GM19455 (cell line): ENCODE data around the gene MTARC1.

Source experiments
- ATAC-seq: cut with Tn5 transposase; IDR thresholded peaks from one replicate; pipeline ENCODE4 v1.9.1; 2021; ENCODE audit not compliant: unreplicated experiment

MTARC1 gene

GRCh38 chr1:220786337-220787068, at the start of gene MTARC1:
TSS of gene MTARC1 (plus strand) at chr1:220786913. CDS start at chr1:220786945, 32 bp downstream.
- peak; percentile 66 for ATAC-seq

- ATAC-seq, result no peak
Measured at GRCh38 chr1:220741349-220741748, 45.4 kb upstream of the MTARC1 start.

GRCh38 chr1:220741825-220742224, 44.9 kb upstream of the MTARC1 start:
- ATAC-seq, result no peak

- ATAC-seq, result no peak
Measured at GRCh38 chr1:220742520-220742919, 44.2 kb upstream of the MTARC1 start.

- no peak for ATAC-seq
Measured at GRCh38 chr1:220746851-220747250, 39.9 kb upstream of the MTARC1 start.

GRCh38 chr1:220747437-220748088, 39.1 kb upstream of the MTARC1 start:
- ATAC-seq, result peak; percentile 30

DNA sequence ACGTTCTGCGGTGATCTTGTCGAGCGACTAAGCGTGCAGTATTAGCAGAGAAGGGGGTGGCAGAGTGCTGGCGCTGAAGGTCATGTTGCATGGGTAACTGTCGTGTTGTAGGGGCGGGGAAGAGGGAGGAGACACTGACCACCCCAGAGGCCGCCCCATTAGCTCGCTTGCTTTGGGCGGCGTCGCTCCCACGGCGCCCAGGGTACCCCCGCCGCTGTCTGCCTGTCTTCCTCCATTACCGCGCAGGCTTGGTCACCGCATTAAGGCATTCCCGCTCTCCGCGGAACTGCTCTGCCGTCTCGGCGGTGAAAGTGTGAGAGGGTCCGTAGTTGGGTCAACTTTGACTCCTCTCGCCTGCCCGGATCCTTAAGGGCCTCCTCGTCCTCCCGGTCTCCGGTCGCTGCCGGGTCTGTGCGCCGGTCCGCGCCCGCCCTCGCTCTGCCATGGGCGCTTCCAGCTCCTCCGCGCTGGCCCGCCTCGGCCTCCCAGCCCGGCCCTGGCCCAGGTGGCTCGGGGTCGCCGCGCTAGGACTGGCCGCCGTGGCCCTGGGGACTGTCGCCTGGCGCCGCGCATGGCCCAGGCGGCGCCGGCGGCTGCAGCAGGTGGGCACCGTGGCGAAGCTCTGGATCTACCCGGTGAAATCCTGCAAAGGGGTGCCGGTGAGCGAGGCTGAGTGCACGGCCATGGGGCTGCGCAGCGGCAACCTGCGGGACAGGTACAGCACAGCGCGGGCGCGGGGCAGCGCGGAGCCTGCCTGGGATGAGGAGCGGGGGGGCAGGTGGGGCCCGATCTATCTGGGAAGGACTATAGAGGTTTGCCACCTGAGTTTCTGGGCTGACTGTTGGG, 38.4 kb upstream of the MTARC1 start, which contains the start of gene MTARC2:
Gene MTARC2 (plus strand): TSS at position 234 of the 846 bp plus-strand sequence. CDS start 210 bp downstream, at position 444.
- peak; percentile 97 for ATAC-seq

DNA sequence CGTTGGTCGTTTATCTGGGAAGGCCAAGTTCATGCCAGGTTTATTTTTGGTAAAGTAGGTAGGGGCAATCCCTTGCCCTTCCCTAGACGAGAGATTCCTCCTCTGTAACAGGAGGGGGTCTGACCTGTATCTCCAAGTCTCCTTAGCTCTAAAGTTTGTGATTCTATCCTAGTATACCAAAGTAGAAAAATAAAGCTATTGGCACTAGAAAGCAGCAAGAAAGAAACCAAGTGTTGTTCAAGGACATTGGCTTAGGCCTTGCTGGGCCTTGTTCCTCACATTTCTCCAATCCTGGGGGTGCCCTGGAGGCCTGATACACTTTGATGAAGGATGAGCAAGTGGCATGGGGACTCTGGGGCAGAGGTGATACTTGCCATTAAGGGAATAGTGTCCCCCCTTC, 37.8 kb upstream of the MTARC1 start:
- ATAC-seq, result no peak

DNA sequence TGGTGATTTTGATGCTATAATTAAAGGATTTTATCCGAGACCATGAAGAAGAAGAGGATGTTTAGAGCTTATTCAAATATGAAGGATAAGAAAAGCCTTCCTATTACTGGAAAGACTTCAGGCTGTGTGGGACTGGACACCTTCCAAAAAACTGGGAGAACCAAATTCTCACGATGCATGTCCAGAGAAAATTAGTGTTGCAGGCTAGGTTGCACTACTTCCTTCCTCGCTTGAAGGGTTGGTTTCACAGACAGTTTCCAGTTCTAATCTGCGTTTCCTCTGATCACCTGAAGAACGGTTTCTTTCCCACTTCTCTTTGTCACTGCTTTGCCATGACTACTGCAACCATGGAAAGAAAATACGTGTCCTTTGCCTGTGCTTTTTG, 36.6 kb upstream of the MTARC1 start:
- no peak for ATAC-seq

- ATAC-seq, result no peak
Measured at GRCh38 chr1:220751111-220751510, 35.6 kb upstream of the MTARC1 start.

- ATAC-seq, result no peak
Measured at GRCh38 chr1:220754212-220754917, 32.3 kb upstream of the MTARC1 start.

GRCh38 chr1:220754918-220755295, 31.8 kb upstream of the MTARC1 start:
- ATAC-seq, result no peak

GRCh38 chr1:220755309-220755708, 31.4 kb upstream of the MTARC1 start:
- no peak for ATAC-seq

DNA sequence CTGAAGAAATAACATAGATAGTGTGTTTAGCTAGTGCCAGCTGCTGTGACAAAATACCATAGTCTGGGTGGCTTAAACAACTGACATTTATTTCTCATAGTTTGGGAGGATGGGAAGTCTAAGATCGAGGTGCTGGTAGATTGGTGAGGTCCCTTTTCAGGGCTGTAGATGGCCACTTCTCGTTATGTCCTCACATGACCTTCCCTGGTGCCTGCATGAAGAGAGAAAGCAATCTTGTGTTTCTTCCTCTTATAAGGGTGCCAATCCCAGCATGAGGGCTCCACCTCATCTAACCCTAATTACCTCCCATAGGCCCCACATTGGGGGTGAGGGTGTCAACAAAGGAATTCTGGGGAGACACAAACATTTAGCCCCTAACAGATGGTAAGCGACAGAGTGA, 29.3 kb upstream of the MTARC1 start:
- ATAC-seq, result no peak

DNA sequence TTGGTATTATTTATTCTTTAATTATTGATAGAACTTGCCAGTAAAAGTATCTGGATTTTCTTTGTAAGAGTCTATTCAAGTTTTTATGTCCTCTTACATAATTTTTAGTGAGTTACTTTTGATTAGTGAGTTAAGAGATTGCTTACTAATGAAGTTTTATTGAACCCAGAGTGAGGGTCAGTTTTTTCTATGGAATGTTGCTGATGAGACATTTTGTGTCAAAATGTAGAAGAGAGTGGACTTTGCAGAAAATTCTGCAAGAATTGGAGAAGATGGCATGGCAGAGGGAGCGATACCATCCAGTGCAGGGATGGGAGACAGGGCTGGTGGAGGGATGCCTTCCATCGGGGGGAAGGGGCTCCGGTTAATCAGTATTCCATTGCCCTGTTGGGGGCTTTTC, 27.6 kb upstream of the MTARC1 start:
- no peak for ATAC-seq

DNA sequence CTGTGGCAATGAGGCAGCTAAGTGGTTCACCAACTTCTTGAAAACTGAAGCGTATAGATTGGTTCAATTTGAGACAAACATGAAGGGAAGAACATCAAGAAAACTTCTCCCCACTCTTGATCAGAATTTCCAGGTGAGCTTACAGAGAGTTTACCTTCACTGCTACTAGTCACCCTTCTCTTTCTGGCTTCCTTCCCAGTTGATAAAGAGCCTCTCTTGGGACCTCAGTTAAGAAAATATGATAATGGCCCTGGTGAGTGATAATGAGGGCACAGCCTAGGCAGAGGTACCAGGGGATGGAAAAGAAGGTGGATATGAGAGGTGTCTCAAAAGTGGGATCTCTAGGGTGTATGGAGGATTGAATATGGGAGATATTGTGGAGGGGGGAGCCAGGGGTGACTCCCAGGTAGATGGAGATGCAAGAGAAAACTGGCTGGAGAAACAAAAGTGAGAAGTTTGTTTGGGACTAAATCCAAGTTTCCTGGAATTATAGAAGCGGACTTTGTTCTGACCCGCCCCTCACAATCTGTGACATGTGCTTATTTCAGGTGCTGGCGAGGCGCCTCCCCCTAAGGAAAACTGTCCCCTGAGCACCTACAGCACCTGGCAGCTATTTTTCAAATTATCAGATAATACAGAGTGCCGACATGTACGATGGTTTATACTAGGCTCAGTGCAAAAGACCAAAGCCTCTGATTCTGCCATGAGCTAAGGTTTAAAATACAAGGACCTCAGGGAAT, 24.9 kb upstream of the MTARC1 start:
- no peak for ATAC-seq

DNA sequence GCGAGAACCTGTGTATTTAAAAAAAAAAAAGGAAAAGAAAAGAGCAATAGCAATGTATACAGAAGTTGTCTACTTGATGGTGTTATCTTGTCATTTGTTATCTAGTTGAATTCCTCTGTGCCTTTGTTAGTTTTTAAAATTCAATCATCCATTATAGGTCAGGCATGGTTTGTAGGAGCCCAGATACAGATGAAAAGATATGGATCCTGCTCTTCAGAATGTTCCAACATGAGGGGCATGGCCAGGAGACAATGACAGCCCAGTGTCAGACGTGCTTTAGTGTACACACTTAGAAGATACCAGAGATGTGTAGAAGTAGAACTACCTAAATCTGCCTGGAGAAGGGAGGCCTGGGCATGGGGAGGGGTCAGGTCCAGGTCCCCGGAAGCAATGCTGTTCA, 22.0 kb upstream of the MTARC1 start:
- no peak for ATAC-seq

DNA sequence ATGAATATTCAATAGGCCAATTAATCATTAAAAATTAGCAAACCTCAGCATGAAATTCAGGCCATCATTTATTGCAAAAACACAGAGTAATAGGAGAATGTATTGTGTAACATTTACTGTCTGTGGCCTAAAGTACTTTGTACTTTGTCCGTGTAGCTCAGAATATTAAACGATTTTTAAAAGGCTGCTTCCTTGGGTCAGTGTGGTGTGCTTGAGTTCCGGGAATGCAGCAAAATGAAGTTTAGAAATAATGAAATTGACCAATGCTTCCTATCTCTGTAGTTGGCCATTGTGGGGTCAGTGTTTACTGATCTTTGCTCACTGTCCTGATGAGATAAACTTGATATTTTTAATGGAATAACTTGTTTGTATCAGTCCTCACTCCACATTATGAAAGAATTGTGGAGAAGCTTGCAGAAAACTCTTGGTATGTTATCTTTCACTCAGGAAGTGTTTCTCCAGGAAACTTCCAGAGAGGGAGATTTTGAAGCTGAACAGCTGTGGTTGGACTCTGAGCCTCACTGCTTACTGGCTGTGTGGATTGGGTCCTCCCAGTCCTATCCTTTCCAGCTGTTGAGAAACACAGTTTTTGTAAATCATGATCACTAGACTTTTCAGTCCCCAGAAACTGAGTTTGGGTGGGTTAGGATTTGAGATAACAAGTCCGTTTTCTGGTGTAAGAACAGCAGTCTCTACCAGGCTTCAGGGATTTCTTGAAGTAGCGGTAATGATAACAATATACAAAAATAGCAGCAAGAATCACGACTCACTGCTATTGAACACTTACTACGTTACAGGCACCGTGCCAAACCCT, 19.2 kb upstream of the MTARC1 start:
- no peak for ATAC-seq

DNA sequence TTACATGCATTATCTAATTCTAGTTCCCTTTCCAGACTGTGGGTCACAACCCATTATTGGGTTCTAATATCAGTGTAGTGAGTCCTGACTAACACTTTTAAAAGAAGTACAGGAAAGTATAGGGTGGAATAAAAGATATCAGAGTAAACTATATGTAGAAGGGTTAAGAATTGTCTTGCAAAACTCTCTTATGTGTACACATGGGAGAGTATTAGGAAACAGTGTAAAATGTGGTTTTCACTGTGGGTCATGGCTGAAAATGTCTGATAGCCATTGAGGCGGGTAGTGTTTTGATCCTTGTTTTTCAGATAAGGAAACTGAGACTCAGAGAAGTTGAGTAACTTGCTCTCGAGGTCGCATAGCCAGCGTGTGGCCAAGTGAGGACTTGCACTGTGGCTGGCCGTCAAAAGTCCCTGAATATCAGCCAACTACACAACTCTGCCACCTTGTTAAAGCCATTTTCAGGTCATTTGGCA, 18.5 kb upstream of the MTARC1 start:
- ATAC-seq, result no peak
